OCI-LY3 (cell line): ENCODE measurements around the gene ARL14.

ENCODE experiments used
- EZH2phosphoT487 ChIP-seq: fragments of 200-600 bp; shearing (Covaris generic); IDR thresholded peaks from 2 replicates; pipeline ENCODE4 v1.6.1; 2018; ENCODE audit warnings: antibody characterized with exemption, mixed run types, low read depth
- TF ChIP-seq, protein P1 (sequence below): fragments of 200-600, 300-600 bp; sonication (generic); IDR thresholded peaks from 2 replicates; pipeline ENCODE4 v1.5.1; 2014; ENCODE audit warnings: antibody characterized with exemption, low read length, low read depth

- TF ChIP-seq, protein P1, sequence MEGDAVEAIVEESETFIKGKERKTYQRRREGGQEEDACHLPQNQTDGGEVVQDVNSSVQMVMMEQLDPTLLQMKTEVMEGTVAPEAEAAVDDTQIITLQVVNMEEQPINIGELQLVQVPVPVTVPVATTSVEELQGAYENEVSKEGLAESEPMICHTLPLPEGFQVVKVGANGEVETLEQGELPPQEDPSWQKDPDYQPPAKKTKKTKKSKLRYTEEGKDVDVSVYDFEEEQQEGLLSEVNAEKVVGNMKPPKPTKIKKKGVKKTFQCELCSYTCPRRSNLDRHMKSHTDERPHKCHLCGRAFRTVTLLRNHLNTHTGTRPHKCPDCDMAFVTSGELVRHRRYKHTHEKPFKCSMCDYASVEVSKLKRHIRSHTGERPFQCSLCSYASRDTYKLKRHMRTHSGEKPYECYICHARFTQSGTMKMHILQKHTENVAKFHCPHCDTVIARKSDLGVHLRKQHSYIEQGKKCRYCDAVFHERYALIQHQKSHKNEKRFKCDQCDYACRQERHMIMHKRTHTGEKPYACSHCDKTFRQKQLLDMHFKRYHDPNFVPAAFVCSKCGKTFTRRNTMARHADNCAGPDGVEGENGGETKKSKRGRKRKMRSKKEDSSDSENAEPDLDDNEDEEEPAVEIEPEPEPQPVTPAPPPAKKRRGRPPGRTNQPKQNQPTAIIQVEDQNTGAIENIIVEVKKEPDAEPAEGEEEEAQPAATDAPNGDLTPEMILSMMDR = no peak
- TF ChIP-seq EZH2phosphoT487 = no peak
Observed at GRCh38 chr3:160641665-160642309, 35.2 kb upstream of the ARL14 start.
